ENCODE measurements around the gene HIP1.

DNA sequence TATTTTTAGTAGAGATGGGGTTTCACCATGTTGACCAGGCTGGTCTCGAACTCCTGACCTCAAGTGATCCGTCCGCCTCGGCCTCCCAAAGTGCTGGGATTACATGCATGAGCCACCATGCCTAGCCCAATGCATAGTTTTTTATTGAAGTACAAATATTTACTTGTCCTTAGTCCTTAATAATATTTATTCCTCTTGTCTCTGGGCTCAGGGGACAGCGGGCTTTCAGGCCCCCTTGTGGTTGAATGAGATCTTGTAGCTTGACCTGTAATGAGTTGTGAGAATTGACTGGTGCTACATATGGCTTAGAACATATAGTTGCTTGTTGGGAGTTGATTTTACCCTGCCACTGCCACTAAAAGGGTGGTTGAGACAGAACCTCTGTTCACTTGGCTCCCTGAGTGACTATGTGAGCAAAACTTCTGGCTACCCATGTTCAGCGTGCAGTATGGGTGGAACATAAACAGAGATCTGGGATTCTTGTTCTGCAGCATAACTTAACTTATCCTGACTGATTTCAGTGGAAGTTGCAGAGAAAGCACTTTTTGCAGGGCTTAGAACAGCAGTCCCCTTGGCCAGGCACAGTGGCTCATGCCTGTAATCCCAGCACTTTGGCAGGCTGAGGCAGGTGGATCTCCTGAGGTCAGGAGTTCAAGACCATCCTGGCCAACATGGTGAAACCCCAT lies 18.4 kb upstream of the HIP1 start:
- no peak for TF ChIP-seq BCL3 (CRISPR knock-in tag; IDR thresholded peaks at IDR 0.05)
- TF ChIP-seq, protein P1, sequence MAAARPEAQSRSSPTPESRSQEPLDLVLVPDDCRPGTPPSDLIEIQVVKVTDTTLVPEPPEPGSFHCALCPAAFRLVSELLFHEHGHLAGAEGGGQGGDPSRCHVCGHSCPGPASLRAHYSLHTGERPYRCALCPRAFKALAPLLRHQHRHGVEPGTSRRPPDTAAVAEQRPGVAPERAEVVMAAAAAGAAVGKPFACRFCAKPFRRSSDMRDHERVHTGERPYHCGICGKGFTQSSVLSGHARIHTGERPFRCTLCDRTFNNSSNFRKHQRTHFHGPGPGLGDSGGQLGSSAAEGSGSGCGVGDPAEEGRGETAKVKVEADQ (CRISPR knock-in tag; IDR thresholded peaks at IDR 0.05; ENCODE audit: borderline replicate concordance), result no peak
- no peak for TF ChIP-seq NFYB (CRISPR knock-in tag; IDR thresholded peaks at IDR 0.05)
- no peak for TF ChIP-seq RFXAP (CRISPR knock-in tag; IDR thresholded peaks at IDR 0.05; ENCODE audit: borderline replicate concordance)
- TF ChIP-seq EP300 (IDR thresholded peaks at IDR 0.05; ENCODE audit: low read depth in 2 of 2, low read length in 2 of 2), result no peak
- no peak for TF ChIP-seq EP300 (CRISPR knock-in tag; IDR thresholded peaks at IDR 0.05; ENCODE audit: borderline replicate concordance)

Data from HepG2 (cell line).